Vagina (tissue), 2 donors: ENCODE measurements around the gene EEF2K.

Experiments used
- POLR2AphosphoS5 ChIP-seq, 2 donors: sonication (generic); formaldehyde crosslinking; IDR thresholded peaks; one replicate each; pipeline ENCODE4 v1.9.0; 2017; ENCODE audit warnings: antibody characterized with exemption in 2 of 2, mild to moderate bottlenecking in 2 of 2, low read depth in 1 of 2; ENCODE audit not compliant: insufficient read depth in 1 of 2
- TF ChIP-seq, protein P1 (sequence below), 3 experiments: fragments of 450-650 bp in 2 of 3; fragments of 200-600 bp in 1 of 3; sonication (generic) in 1 of 3; IDR thresholded peaks; one replicate each; pipeline ENCODE4 v1.5.1; 2017 to 2019; ENCODE audit warnings: antibody characterized with exemption in 3 of 3, mild to moderate bottlenecking in 2 of 3, moderate library complexity in 2 of 3

DNA sequence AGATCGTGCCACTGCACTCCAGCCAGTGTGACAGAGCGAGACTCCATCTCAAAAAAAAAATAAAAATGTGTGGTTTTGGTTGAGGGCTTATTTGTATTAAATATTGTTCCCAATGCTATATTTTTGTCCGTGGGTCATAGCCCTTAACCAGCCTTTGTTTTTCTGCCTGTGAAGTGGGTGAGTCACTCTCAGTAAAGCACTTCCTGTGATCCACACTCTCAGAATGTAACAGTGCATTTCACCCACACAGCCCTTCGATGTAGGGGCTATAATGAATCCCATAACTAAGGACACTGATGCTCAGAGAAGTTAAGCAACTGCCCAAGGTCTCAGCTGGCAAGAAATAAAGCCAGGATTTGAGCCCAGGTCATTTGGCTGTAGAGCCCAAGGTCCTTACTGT is 56.4 kb downstream of the EEF2K start:
- TF ChIP-seq, protein P1, sequence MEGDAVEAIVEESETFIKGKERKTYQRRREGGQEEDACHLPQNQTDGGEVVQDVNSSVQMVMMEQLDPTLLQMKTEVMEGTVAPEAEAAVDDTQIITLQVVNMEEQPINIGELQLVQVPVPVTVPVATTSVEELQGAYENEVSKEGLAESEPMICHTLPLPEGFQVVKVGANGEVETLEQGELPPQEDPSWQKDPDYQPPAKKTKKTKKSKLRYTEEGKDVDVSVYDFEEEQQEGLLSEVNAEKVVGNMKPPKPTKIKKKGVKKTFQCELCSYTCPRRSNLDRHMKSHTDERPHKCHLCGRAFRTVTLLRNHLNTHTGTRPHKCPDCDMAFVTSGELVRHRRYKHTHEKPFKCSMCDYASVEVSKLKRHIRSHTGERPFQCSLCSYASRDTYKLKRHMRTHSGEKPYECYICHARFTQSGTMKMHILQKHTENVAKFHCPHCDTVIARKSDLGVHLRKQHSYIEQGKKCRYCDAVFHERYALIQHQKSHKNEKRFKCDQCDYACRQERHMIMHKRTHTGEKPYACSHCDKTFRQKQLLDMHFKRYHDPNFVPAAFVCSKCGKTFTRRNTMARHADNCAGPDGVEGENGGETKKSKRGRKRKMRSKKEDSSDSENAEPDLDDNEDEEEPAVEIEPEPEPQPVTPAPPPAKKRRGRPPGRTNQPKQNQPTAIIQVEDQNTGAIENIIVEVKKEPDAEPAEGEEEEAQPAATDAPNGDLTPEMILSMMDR (IDR thresholded peaks at IDR 0.05), result no peak
- no peak for TF ChIP-seq POLR2AphosphoS5 (IDR thresholded peaks at IDR 0.05; ENCODE audit: insufficient read depth in 1 of 2, low read depth in 1 of 2)
